Islet of Langerhans (tissue), 1 donor: ENCODE data around the gene SLC26A3.

Experiments
- FAIRE-seq: peaks from one replicate; lab custom pipeline; 2011; peaks lifted over from hg19 to GRCh38; lab: Jason Lieb, UNC

SLC26A3 gene

GRCh38 chr7:107744345-107744750, 58.7 kb downstream of the SLC26A3 start:
- no peak for FAIRE-seq

DNA sequence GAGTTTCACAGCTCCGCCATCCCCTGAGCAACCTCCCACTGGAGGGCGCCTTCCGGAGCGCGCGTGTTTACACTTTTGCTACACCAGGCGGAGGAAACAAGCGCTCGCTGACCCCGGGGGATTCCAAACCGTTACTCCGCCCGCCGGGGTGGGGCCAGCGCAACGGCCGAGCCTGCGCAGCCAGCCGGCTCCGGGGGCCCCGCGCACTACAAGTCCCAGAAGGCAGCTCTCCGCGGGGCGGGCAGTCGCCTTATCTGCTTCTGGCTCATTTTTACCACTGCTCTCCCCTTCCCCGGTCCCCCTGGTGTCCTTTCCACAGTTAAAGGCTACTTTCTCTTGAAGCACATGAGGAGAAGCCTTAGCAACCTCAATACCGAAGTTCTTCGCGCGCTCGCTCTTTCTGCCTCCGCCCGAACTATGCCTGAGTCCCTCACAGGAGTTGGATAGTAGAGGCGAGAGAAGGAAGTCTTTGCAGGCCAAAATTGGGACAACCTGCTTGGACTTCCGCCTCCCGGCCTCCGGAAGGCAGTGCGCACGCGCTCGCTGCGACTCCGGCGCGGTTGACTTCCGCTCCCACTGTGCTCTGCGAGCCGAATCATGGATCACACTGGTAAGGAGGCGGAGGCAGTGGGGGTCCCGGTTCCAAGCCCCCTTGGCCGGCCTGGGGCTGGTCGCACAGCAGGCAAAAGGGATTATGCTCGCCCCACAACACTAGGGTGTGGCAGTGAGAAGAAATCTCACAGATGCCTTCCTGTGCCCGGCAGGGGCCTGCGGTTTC, 59.3 kb downstream of the SLC26A3 start, which contains the start of gene CBLL1:
Gene CBLL1 (plus strand): TSS at position 576 of the 778 bp plus-strand sequence. CDS start 22 bp downstream, at position 598.
- FAIRE-seq: peak; percentile 5

DNA sequence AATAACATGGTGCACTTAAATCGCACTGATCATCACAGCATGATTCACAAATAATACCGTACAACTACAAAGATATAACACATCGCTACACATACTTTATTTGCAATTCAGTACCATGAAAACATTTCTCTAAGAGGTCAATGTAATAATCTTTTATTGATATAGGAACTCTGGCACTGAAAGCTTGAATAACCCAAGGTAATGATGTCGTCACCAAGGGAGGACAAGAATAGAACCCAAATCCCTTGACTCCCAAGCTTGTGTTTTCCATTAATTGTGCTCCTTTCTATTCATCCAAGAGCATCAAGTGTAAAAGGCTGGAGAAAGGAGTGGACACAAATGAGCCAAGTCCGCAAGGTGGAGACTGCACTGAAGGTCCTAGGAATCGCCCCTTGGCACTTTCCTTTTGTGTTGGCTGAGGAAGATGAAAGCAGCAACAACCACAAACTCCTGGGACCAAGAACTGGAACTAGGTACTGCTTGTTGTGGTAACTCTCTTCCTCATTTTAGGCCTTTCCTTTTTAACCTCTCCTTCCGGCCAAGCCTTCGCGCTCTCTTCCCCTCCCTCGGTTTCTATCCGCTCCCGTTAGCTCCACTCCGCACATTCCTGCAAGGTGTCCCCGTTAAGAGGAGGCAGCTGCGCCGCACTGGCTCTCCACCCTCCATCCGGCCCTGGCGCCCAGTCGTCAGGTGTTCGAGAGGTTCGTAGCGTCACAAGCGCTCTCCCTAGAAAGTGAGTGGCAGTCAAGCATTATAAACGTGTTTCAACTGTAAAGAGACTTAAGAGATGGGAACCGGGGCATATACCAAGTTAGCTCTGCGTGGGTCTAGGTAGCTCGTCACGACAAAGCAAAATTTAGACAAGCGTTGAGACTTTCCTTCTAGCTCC, 60.1 kb downstream of the SLC26A3 start:
- no peak for FAIRE-seq

DNA sequence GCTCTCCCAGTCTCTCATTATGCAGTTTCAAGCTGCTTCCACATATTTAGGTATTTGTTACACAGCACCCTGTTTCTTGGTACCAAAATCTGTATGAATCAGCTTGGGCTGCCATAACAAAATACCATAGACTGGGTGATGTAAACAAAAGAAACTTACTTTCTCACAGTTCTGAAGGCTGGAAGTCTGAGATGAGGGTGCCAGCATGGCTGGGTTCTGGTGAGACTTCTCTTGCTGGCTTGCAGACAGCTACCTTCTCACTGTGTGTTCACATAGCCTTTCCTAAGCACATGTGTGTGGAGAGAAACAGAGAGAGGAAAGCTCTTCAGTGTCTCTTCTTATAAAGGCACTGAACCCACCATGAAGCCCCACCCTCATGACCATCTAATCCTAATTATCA, 74.7 kb downstream of the SLC26A3 start:
- FAIRE-seq: no peak

GRCh38 chr7:107726356-107727130, 76.5 kb downstream of the SLC26A3 start:
- FAIRE-seq: no peak

DNA sequence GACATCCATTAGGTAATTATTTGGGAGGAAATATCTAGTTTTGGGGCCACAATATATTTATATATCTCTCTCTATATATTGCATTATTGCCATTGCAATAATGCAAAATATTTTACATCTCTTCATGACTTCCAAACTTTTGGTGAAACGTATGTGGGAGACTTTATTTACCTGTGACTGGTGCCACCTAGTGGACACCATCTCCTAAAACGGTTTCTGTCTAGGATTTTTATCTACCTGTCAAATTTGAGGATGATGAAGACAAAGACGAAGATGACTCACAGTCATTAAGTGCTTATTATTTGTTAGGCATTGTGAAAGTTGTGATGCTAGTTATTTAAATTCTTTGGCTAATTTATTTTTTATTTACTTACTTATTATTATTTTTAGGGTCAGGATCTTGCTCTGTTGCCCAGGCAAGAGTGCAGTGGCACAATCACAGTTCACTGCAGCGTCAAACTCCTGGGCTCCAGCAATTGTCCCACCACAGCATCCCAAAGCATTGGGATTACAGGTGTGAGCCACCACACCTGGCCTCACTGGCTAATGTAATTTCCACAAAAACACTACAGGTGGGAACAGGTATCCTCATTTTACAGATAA, 77.8 kb downstream of the SLC26A3 start:
- peak; percentile 95 for FAIRE-seq

DNA sequence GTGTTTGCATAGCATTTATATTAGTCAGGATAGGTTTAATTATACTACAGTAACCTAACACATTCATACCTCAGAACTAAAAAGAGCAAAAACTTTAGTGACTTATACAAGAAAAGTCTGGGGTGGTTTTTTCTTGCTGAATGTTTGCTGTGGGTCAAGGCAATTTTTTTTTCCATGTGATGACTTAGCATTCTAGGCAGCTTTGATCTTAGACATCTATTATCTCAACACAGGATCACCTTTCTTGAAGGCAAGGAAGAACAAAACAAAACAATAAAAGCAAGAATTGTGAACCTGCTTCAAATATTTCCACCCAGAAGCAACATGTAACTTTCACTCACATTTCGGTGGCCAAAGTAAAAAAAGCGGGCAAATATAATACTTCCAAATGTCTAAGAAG, 79.8 kb downstream of the SLC26A3 start:
- FAIRE-seq: no peak

DNA sequence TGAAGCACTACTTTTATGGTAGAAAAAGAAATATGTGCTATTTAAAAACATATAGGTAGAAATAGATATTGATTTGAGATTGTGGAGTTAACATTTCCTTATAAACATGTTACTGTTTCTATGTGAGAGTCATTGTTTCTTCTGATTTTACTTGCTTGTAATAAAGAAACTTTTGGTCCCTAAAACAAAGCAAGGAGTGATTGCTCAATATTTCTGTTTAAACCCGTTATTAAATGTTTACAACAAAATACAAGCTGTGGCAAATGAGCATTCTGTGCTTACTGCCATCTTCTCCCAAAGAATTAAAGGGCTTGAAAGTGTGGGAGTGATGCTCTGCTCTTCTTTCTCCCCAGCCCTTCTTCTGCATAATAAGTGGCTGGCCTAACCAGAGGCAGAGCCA, 81.7 kb downstream of the SLC26A3 start:
- no peak for FAIRE-seq

GRCh38 chr7:107718456-107719193, 84.4 kb downstream of the SLC26A3 start:
- no peak for FAIRE-seq

GRCh38 chr7:107715531-107715930, 87.5 kb downstream of the SLC26A3 start:
- no peak for FAIRE-seq
